Esophagus (tissue), 2 donors: ENCODE results near the gene SPCS1. TPM values are rescaled to one million over a fixed set of nuclear protein-coding genes. Genes with fewer than 3 reads are reported as not detected.
"Not testable (repeated sequence)": the region's sequence is repeated elsewhere in the genome, so short reads cannot be mapped to it uniquely, and the experiment has no call there.

Experiments
- H3K27ac ChIP-seq, 2 donors: one replicate each; pipeline ENCODE4 v1.5.1; 2013; ENCODE audit warnings: low read depth in 2 of 2, mild to moderate bottlenecking in 2 of 2, inconsistent platforms in 1 of 2, low read length in 1 of 2, moderate library complexity in 1 of 2
- H3K27me3 ChIP-seq, 2 donors: one replicate each; pipeline ENCODE4 v1.6.1; 2013; ENCODE audit warnings: low read length in 2 of 2, control low read depth in 1 of 2, mild to moderate bottlenecking in 1 of 2; ENCODE audit not compliant: insufficient read depth in 2 of 2, control insufficient read depth in 1 of 2
- H3K36me3 ChIP-seq, 2 donors: one replicate each; pipeline ENCODE4 v1.6.1; 2013; ENCODE audit warnings: low read length in 1 of 2; ENCODE audit not compliant: control insufficient read depth in 2 of 2, insufficient read depth in 2 of 2
- H3K4me1 ChIP-seq, 2 donors: one replicate each; pipeline ENCODE4 v1.6.1; 2013; ENCODE audit warnings: low read length in 1 of 2; ENCODE audit not compliant: control insufficient read depth in 2 of 2, insufficient read depth in 2 of 2
- H3K4me3 ChIP-seq, 2 donors: one replicate each; pipeline ENCODE4 v1.5.1; 2013; ENCODE audit warnings: low read length in 2 of 2, mild to moderate bottlenecking in 2 of 2, low read depth in 1 of 2, moderate library complexity in 1 of 2
- H3K9me3 ChIP-seq, 2 donors: one replicate each; pipeline ENCODE4 v1.6.1; 2013; ENCODE audit warnings: mild to moderate bottlenecking in 2 of 2, low read depth in 1 of 2, low read length in 1 of 2, moderate library complexity in 1 of 2; ENCODE audit not compliant: control insufficient read depth in 2 of 2, insufficient read depth in 1 of 2
- WGBS, 2 donors: extraction: QIAGEN DNeasy Blood & Tissue Kit; methylation state at CpG; one replicate each; pipeline ENCODE4 v1.1.7; 2013; 5-methylcytosine and 5-hydroxymethylcytosine counted together
- polyA plus RNA-seq, 2 donors: library from polyadenylated mRNA; stranded (reverse); fragments of 200-250 nt; gene quantifications; one replicate each; pipeline ENCODE4 v1.2.3, GENCODE V29; 2013
- donor health status: healthy with polysubstance abuse.
- donor health status: Bipolar disorder and iron deficiency.

Gene SPCS1
- polyA plus RNA-seq, 2 donors: 54.6 to 114 TPM

DNA sequence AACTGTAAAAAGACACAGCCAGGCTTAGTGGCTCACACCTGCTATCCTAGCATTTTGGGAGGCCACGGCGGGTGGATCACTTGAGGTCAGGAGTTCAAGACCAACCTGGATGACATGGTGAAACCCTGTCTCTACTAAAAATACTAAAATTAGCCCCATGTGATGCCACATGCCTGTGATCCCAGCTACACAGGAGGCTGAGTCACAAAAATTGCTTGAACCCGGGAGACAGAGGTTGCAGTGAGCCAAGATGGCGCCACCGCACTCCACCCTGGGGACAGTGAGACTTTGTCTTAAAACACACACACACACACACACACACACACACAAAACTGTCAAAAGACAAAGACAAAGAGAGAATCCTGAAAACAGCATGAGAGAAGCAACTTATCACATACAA is 18.0 kb downstream of the SPCS1 start:
- H3K4me3 ChIP-seq: no peak overlapping the region
- WGBS, 2 donors: 97 to 99% methylated on average over 5 of the region's 5 CpGs
- H3K4me1 ChIP-seq: no peaks in the 10 kb centered on the region
- H3K36me3 ChIP-seq: no peaks in the 10 kb centered on the region
- no peaks in the 10 kb centered on the region for H3K9me3 ChIP-seq
- H3K27ac ChIP-seq: no peak overlapping the region
- H3K27me3 ChIP-seq: no peaks in the 10 kb centered on the region

DNA sequence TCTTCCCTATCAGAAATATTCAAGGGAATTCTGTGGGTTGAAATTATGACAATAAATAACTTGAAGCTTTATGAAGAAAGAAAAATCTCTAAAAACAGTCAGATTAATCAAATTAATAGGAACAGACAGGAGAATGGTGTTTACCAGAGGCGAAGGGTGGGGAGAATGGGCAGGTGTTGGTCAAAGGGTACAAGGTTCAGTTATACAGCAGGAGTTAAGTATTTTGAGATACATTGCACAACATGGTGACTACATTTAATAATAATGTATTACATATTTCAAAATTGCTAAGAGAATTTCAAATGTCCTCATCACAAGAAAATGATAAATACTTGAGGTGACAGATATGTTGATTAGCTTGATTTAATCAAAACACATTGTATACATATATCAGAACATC is 18.6 kb downstream of the SPCS1 start:
- no peaks in the 10 kb centered on the region for H3K36me3 ChIP-seq
- H3K4me1 ChIP-seq: no peaks in the 10 kb centered on the region
- H3K9me3 ChIP-seq: no peaks in the 10 kb centered on the region
- no peak overlapping the region for H3K4me3 ChIP-seq
- no peaks in the 10 kb centered on the region for H3K27me3 ChIP-seq
- 85 to 98% methylated on average over 1 of the region's 1 CpG for WGBS, 2 donors
- no peak overlapping the region for H3K27ac ChIP-seq

GRCh38 chr3:52728753-52729152 is 22.8 kb downstream of the SPCS1 start:
- not testable (repeated sequence) for H3K36me3 ChIP-seq, H3K27me3 ChIP-seq, H3K4me1 ChIP-seq, H3K9me3 ChIP-seq, H3K27ac ChIP-seq, H3K4me3 ChIP-seq
- 45 to 53% methylated on average over 3 of the region's 3 CpGs for WGBS, 2 donors

DNA sequence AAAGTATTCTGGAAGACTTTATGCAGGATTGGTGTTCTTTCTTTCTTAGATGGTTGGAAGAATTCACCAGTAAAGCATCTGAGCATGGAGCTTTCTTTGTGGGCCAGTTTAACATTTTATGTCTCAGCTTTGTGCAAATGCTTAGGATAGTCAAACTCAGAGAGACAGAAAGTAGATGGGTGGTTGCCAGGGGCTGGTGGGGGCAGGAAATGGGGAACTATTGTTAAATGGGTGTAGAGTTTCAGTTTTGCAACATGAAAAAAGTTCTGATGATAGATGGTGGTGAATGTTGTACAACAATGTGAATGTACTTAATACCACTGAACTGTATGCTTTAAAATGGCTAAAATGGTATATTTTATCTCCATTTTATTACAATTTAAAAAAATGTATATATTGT is 24.8 kb downstream of the SPCS1 start:
- H3K36me3 ChIP-seq: peaks cover 8 to 10% of the 10 kb centered on the region in 2 donors
- H3K9me3 ChIP-seq: no peaks in the 10 kb centered on the region
- no peaks in the 10 kb centered on the region for H3K27me3 ChIP-seq
- no peak overlapping the region for H3K27ac ChIP-seq
- H3K4me3 ChIP-seq: no peak overlapping the region
- no peaks in the 10 kb centered on the region for H3K4me1 ChIP-seq

DNA sequence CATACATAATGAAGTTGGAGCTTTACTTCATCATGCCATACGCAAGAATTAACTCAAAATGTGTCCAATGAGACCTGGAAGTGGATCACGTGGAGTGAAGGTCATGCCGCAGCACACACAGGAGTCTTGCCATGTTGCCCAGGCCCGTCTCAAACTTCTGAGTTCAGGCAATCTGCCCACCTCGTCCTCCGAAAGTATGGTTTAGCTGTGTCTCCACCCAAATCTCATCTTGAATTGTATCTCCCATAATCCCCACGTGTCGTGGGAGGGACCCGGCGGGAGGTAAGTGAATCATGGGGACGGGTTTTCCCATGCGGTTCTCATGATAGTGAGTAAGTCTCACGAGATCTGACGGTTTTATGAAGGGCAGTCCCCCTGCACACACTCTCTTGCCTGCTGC is 25.7 kb downstream of the SPCS1 start:
- Histone ChIP-seq H3K4me3 (no peak overlapping the region), H3K27ac (no peak overlapping the region), H3K27me3 (no peaks in the 10 kb centered on the region), H3K4me1 (no peaks in the 10 kb centered on the region), H3K9me3 (no peaks in the 10 kb centered on the region), H3K36me3 (peaks cover 8 to 10% of the 10 kb centered on the region in 2 donors)
- 82 to 84% methylated on average over 14 of the region's 14 CpGs for WGBS, 2 donors

GRCh38 chr3:52733256-52733891 is 27.5 kb downstream of the SPCS1 start:
- no peak overlapping the region for H3K4me3 ChIP-seq
- peaks cover 8 to 10% of the 10 kb centered on the region in 2 donors for H3K36me3 ChIP-seq
- H3K9me3 ChIP-seq: no peaks in the 10 kb centered on the region
- H3K27ac ChIP-seq: no peak overlapping the region
- no peaks in the 10 kb centered on the region for H3K4me1 ChIP-seq
- H3K27me3 ChIP-seq: no peaks in the 10 kb centered on the region
- WGBS, 2 donors: 85 to 86% methylated on average over 10 of the region's 10 CpGs

DNA sequence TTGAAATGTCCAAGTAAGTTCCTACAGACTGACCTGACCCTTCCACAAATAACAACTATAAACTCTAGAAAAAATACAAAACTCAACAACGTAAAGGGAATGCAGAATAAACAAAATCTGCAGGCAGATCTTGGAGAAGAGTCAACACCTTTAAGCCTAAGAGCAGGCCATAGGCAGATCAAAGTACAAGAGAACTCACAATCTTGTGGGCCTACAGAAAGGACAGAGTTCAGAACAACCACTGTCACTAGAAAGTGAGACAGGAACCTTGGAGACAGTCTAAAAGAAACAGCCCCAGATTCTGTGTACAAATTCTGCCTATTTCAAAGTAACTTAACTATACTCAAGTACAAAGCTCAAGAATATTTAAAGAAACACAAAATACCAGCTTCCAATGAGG is 33.8 kb downstream of the SPCS1 start:
- Histone ChIP-seq H3K27ac (no peak overlapping the region), H3K4me3 (no peak overlapping the region), H3K9me3 (no peaks in the 10 kb centered on the region), H3K27me3 (no peaks in the 10 kb centered on the region), H3K36me3 (peaks cover 3 to 9% of the 10 kb centered on the region in 2 donors), H3K4me1 (no peaks in the 10 kb centered on the region)
- 53 to 70% methylated on average over 1 of the region's 1 CpG for WGBS, 2 donors

GRCh38 chr3:52742418-52743041 is 36.6 kb downstream of the SPCS1 start:
- no peak overlapping the region for H3K4me3 ChIP-seq
- H3K36me3 ChIP-seq: peaks cover 8 to 12% of the 10 kb centered on the region in 2 donors
- no peaks in the 10 kb centered on the region for H3K9me3 ChIP-seq
- no peak overlapping the region for H3K27ac ChIP-seq
- no peaks in the 10 kb centered on the region for H3K4me1 ChIP-seq
- 87 to 89% methylated on average over 3 of the region's 3 CpGs for WGBS, 2 donors
- no peaks in the 10 kb centered on the region for H3K27me3 ChIP-seq

DNA sequence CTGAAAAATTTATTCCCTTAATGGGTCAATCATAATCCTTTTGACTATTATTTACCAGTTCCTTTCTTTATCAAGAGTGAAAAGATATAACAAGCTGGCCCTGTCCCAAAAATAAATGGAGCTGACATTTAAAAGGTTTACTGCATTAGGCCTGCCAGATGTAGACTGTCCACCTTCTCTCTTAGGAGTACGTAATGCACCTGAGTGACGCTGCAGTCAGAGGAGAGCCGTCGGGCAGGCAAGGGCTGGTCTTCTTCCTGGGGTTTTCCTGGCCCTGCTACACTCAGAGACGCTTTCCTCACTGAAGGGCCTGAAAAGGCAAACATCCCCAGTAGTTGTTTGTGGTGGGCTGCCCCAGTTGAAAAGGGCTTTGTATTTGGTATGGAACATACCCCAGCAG is 37.2 kb downstream of the SPCS1 start:
- Histone ChIP-seq H3K27me3 (no peaks in the 10 kb centered on the region), H3K4me3 (no peak overlapping the region), H3K36me3 (peaks cover 8 to 12% of the 10 kb centered on the region in 2 donors), H3K9me3 (no peaks in the 10 kb centered on the region), H3K27ac (no peak overlapping the region), H3K4me1 (no peaks in the 10 kb centered on the region)
- whole genome bisulfite sequencing, 2 donors: 83 to 90% methylated on average over 5 of the region's 5 CpGs

DNA sequence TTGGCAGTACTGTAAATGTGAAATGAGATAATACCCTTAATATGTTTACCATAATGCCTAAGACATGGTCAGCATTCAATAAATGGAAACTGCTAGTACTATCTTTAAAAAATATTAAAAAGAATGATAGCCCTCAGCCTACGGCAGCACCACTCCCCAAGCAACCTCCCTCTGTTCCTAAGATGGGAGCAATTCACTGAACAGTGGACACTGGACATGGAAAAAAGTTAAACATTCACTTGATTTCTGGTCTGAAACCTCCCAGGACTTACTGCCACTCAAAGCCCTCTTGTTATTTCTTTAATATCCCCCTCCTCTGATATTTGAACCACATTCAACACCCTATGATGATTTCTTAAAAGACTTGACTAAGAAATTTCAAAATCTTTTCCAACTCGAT is 37.8 kb downstream of the SPCS1 start:
- WGBS, 2 donors: 90 to 92% methylated on average over 2 of the region's 2 CpGs
- Histone ChIP-seq H3K9me3 (no peaks in the 10 kb centered on the region), H3K27ac (no peak overlapping the region), H3K36me3 (peaks cover 8 to 13% of the 10 kb centered on the region in 2 donors), H3K4me1 (no peaks in the 10 kb centered on the region), H3K27me3 (no peaks in the 10 kb centered on the region), H3K4me3 (no peak overlapping the region)
